WTC11 (cell line): ENCODE results near the gene LAPTM5. TPM values are rescaled to one million over a fixed set of nuclear protein-coding genes. Genes with fewer than 3 reads are reported as not detected.

Experiments used
- ATAC-seq: fragments of 200-7000 bp; cut with Tn5 transposase; 2 replicates; pipeline ENCODE4 v1.10.0; 2021; ENCODE audit warnings: mild to moderate bottlenecking, moderate library complexity
- CTCF ChIA-PET: fragments of 300-600 bp; sonication (Branson Sonifier 250); formaldehyde crosslinking; loops from one replicate; lab custom pipeline; 2021; ENCODE audit warnings: antibody characterized with exemption; lab: Charles Lee
- POLR2A ChIA-PET: fragments of 350-600 bp; sonication (Branson Sonifier 250); formaldehyde crosslinking; loops from one replicate; lab custom pipeline; 2021; ENCODE audit warnings: antibody characterized with exemption; lab: Charles Lee
- DNase-seq: peaks from one replicate; pipeline ENCODE4 v3.0.0; 2021; ENCODE audit warnings: low spot score
- H3K27ac Mint-ChIP-seq: 2 replicates; pipeline ENCODE4 v1.8.0; 2021; ENCODE audit warnings: mixed read lengths
- H3K27me3 Mint-ChIP-seq: 2 replicates; pipeline ENCODE4 v1.8.0; 2021; ENCODE audit warnings: low read depth, mild to moderate bottlenecking, moderate library complexity, mixed read lengths
- H3K36me3 Mint-ChIP-seq: 2 replicates; pipeline ENCODE4 v1.8.0; 2021; ENCODE audit warnings: mixed read lengths
- H3K4me1 Mint-ChIP-seq: 2 replicates; pipeline ENCODE4 v1.8.0; 2022; ENCODE audit warnings: mixed read lengths
- H3K4me3 Mint-ChIP-seq: 2 replicates; pipeline ENCODE4 v1.8.0; 2021; ENCODE audit warnings: mild to moderate bottlenecking, moderate library complexity, mixed read lengths
- H3K9me3 Mint-ChIP-seq: 2 replicates; pipeline ENCODE4 v1.8.0; 2021; ENCODE audit warnings: mixed read lengths
- ATF2 ChIP-seq: sonication (generic); formaldehyde crosslinking; IDR thresholded peaks from 2 replicates; pipeline ENCODE4 v1.8.1; 2022; ENCODE audit warnings: low read depth, missing genetic modification reagents, borderline replicate concordance
- CREB1 ChIP-seq: sonication (generic); formaldehyde crosslinking; IDR thresholded peaks from 2 replicates; pipeline ENCODE4 v1.8.0; 2023; ENCODE audit warnings: mild to moderate bottlenecking, missing genetic modification reagents
- CREM ChIP-seq: sonication (generic); formaldehyde crosslinking; IDR thresholded peaks from 2 replicates; pipeline ENCODE4 v1.8.1; 2022; ENCODE audit warnings: mild to moderate bottlenecking, missing genetic modification reagents, moderate library complexity
- CTCF ChIP-seq: fragments of 200-600 bp; IDR thresholded peaks from 2 replicates; pipeline ENCODE4 v1.8.0; 2022; ENCODE audit warnings: antibody characterized with exemption
- EMX1 ChIP-seq: fragments of 250-450 bp; sonication (Bioruptor Pico); IDR thresholded peaks from 2 replicates; pipeline ENCODE4 v1.8.0; 2021; ENCODE audit warnings: mild to moderate bottlenecking
- ETV6 ChIP-seq: sonication (generic); formaldehyde crosslinking; IDR thresholded peaks from 2 replicates; pipeline ENCODE4 v1.8.1; 2022; ENCODE audit warnings: mild to moderate bottlenecking, missing genetic modification reagents
- NFYB ChIP-seq: sonication (generic); formaldehyde crosslinking; conservative IDR thresholded peaks from 2 replicates; pipeline ENCODE4 v1.8.0; 2022; ENCODE audit warnings: low read depth, missing genetic modification reagents
- NR1H2 ChIP-seq: sonication (generic); formaldehyde crosslinking; IDR thresholded peaks from 2 replicates; pipeline ENCODE4 v1.9.0; 2021; ENCODE audit warnings: mild to moderate bottlenecking, moderate library complexity, missing genetic modification reagents
- OVOL2 ChIP-seq: fragments of 250-450 bp; sonication (Bioruptor Pico); IDR thresholded peaks from 2 replicates; pipeline ENCODE4 v1.9.0; 2021; ENCODE audit warnings: mild to moderate bottlenecking, borderline replicate concordance
- PREB ChIP-seq: sonication (generic); formaldehyde crosslinking; IDR thresholded peaks from 2 replicates; pipeline ENCODE4 v1.8.1; 2022; ENCODE audit warnings: mild to moderate bottlenecking, missing genetic modification reagents, moderate library complexity, borderline replicate concordance
- SP1 ChIP-seq: sonication (generic); formaldehyde crosslinking; conservative IDR thresholded peaks from 2 replicates; pipeline ENCODE4 v1.8.1; 2022; ENCODE audit warnings: missing genetic modification reagents
- TCF7 ChIP-seq: sonication (generic); formaldehyde crosslinking; IDR thresholded peaks from 2 replicates; pipeline ENCODE4 v1.8.0; 2022; ENCODE audit warnings: mild to moderate bottlenecking, low read depth, missing genetic modification reagents, moderate library complexity
- ZMAT4 ChIP-seq: fragments of 250-450 bp; sonication (Bioruptor Pico); IDR thresholded peaks from 2 replicates; pipeline ENCODE4 v1.9.0; 2021; ENCODE audit warnings: mild to moderate bottlenecking
- ZNF121 ChIP-seq: sonication (generic); formaldehyde crosslinking; IDR thresholded peaks from 2 replicates; pipeline ENCODE4 v1.8.0; 2023; ENCODE audit warnings: missing genetic modification reagents
- ZNF138 ChIP-seq: sonication (generic); formaldehyde crosslinking; conservative IDR thresholded peaks from 2 replicates; pipeline ENCODE4 v1.8.1; 2022; ENCODE audit warnings: mild to moderate bottlenecking, moderate library complexity, missing genetic modification reagents
- ZNF281 ChIP-seq: sonication (generic); formaldehyde crosslinking; IDR thresholded peaks from 2 replicates; pipeline ENCODE4 v1.8.0; 2023; ENCODE audit warnings: mild to moderate bottlenecking, missing genetic modification reagents
- ZNF423 ChIP-seq: fragments of 250-450 bp; sonication (Bioruptor Pico); IDR thresholded peaks from 2 replicates; pipeline ENCODE4 v2.1.2; 2022; ENCODE audit warnings: mild to moderate bottlenecking, moderate library complexity
- ZNF425 ChIP-seq: fragments of 250-450 bp; sonication (Bioruptor Pico); conservative IDR thresholded peaks from 2 replicates; pipeline ENCODE4 v1.9.0; 2021; ENCODE audit warnings: mild to moderate bottlenecking
- ZNF532 ChIP-seq: fragments of 250-450 bp; sonication (Bioruptor Pico); IDR thresholded peaks from 2 replicates; pipeline ENCODE4 v1.9.0; 2021; ENCODE audit warnings: mild to moderate bottlenecking, borderline replicate concordance
- ZSCAN18 ChIP-seq: fragments of 250-450 bp; sonication (Bioruptor Pico); IDR thresholded peaks from 2 replicates; pipeline ENCODE4 v2.1.2; 2022; ENCODE audit warnings: mild to moderate bottlenecking, moderate library complexity
- total RNA-seq: library from RNA; stranded (reverse); gene quantifications from 3 replicates; pipeline ENCODE4 v1.2.3, GENCODE V29; 2021

LAPTM5 gene
- total RNA-seq, 1 experiment from 2014 or later = 1.3 TPM

- no peak for TF ChIP-seq ZNF425
- TF ChIP-seq ZNF121 (CRISPR knock-in tag) = no peak
- no peak for TF ChIP-seq ZNF138 (CRISPR knock-in tag)
- TF ChIP-seq TCF7 (CRISPR knock-in tag) = no peak
- no peak for TF ChIP-seq ETV6 (CRISPR knock-in tag)
- TF ChIP-seq SP1 (CRISPR knock-in tag) = no peak
- TF ChIP-seq CTCF = no peak
- TF ChIP-seq PREB (CRISPR knock-in tag) = no peak
- no peak for TF ChIP-seq OVOL2 (CRISPR knock-in tag)
- TF ChIP-seq ZMAT4 (CRISPR knock-in tag) = no peak
- no peak for TF ChIP-seq CREB1 (CRISPR knock-in tag)
Observed at GRCh38 chr1:30746212-30747032, 11.2 kb downstream of the LAPTM5 start (continued).

- CTCF ChIA-PET = interaction anchor here (1.1 to 3.3 kb wide), 3 partner anchors 34 to 56 kb away, joined by 3 to 10 read pairs (median 8); no protein-coding TSS in a partner anchor
- TF ChIP-seq ZNF423 (CRISPR knock-in tag) (no peak), ZNF532 (no peak), CREB1 (CRISPR knock-in tag) (no peak), CREM (CRISPR knock-in tag) (no peak), ZNF281 (no peak), NFYB (CRISPR knock-in tag) (no peak), NR1H2 (CRISPR knock-in tag) (no peak), EMX1 (CRISPR knock-in tag) (no peak), ATF2 (CRISPR knock-in tag) (no peak), ZSCAN18 (CRISPR knock-in tag) (no peak)
Observed at GRCh38 chr1:30745834-30746208, 11.8 kb downstream of the LAPTM5 start.

More at GRCh38 chr1:30745834-30746208, 11.8 kb downstream of the LAPTM5 start:
- Mint-ChIP-seq H3K4me1 (peaks cover 39% of the 10 kb centered on the region), H3K36me3 (no peaks in the 10 kb centered on the region), H3K27ac (no peak overlapping the region), H3K4me3 (no peak overlapping the region), H3K27me3 (no peaks in the 10 kb centered on the region), H3K9me3 (no peaks in the 10 kb centered on the region)
- ATAC-seq (no peak), DNase-seq (no peak)
- POLR2A ChIA-PET = no interaction called here
